ENCODE data around the gene DCXR.
A peak's percentile ranks its signal among the peaks of the same experiment; 100 is the strongest.

DCXR gene

GRCh38 chr17:82021107-82021899 is 16.2 kb downstream of the DCXR start:
- peak; percentile 54 for DNase-seq

- no peak for DNase-seq
These were observed 16.9 kb downstream of the DCXR start for GRCh38 chr17:82020572-82021106.

GRCh38 chr17:82019690-82020571 is 17.6 kb downstream of the DCXR start:
- peak; percentile 51 for DNase-seq

GRCh38 chr17:82018989-82019689 is 18.4 kb downstream of the DCXR start:
- no peak for DNase-seq

GRCh38 chr17:82018152-82018988 is 19.1 kb downstream of the DCXR start:
- no peak for DNase-seq

GRCh38 chr17:82017612-82018151 is 19.8 kb downstream of the DCXR start:
- DNase-seq, result no peak

GRCh38 chr17:82016875-82017459 is 20.5 kb downstream of the DCXR start:
- DNase-seq, result no peak

- DNase-seq, result no peak
These were observed 21.2 kb downstream of the DCXR start for GRCh38 chr17:82016061-82016874.

GRCh38 chr17:82015311-82015971 is 22.1 kb downstream of the DCXR start:
- no peak for DNase-seq

GRCh38 chr17:82014971-82015310 is 22.6 kb downstream of the DCXR start:
- no peak for DNase-seq

- no peak for DNase-seq
These were observed 23.1 kb downstream of the DCXR start for GRCh38 chr17:82014432-82014831.

- DNase-seq, result no peak
These were observed 23.6 kb downstream of the DCXR start for GRCh38 chr17:82013772-82014321.

- DNase-seq, result no peak
These were observed 24.2 kb downstream of the DCXR start for GRCh38 chr17:82013341-82013740.

- no peak for DNase-seq
These were observed 24.7 kb downstream of the DCXR start for GRCh38 chr17:82012640-82013295.

- no peak for DNase-seq
These were observed 25.2 kb downstream of the DCXR start for GRCh38 chr17:82012261-82012639.

GRCh38 chr17:82011617-82012187 is 25.8 kb downstream of the DCXR start:
- DNase-seq, result no peak

- DNase-seq, result no peak
These were observed 26.6 kb downstream of the DCXR start for GRCh38 chr17:82010575-82011525.

GRCh38 chr17:82009413-82009812 is 28.1 kb downstream of the DCXR start:
- no peak for DNase-seq

Data from CD4-positive, alpha-beta T cell treated with Interleukin-4 for 4 hours (primary cell).